HepG2 (cell line): ENCODE measurements around the gene PRPSAP1. TPM values are rescaled to one million over a fixed set of nuclear protein-coding genes. Genes with fewer than 3 reads are reported as not detected.

ENCODE experiments used
- CBFB ChIP-seq: sonication (generic); formaldehyde crosslinking; IDR thresholded peaks from 2 replicates; pipeline ENCODE4 v1.4.0; 2020; ENCODE audit warnings: missing genetic modification reagents
- CC2D1A ChIP-seq: sonication (generic); formaldehyde crosslinking; IDR thresholded peaks from 2 replicates; pipeline ENCODE4 v1.8.1; 2023; ENCODE audit warnings: mild to moderate bottlenecking, missing genetic modification reagents
- CREB1 ChIP-seq, 2 experiments: fragments of 450-650 bp in 1 of 2; IDR thresholded peaks; 2 replicates each; pipeline ENCODE4 v1.6.1; 2016 to 2017; ENCODE audit warnings: control low read depth in 1 of 2, mild to moderate bottlenecking in 1 of 2, missing compliant biosample characterization in 1 of 2, missing genetic modification characterization in 1 of 2
- DMTF1 ChIP-seq: sonication (generic); formaldehyde crosslinking; IDR thresholded peaks from 2 replicates; pipeline ENCODE4 v1.4.0; 2020; ENCODE audit warnings: mild to moderate bottlenecking, missing genetic modification reagents
- FOXK2 ChIP-seq: fragments of 450-650 bp; IDR thresholded peaks from 2 replicates; pipeline ENCODE4 v1.6.1; 2016
- HINFP ChIP-seq: sonication (generic); formaldehyde crosslinking; IDR thresholded peaks from 2 replicates; pipeline ENCODE4 v1.4.0; 2020; ENCODE audit warnings: low read depth, mild to moderate bottlenecking, missing genetic modification reagents
- NR2F1 ChIP-seq, 2 experiments: fragments of 450-650 bp in 1 of 2; formaldehyde crosslinking in 1 of 2; IDR thresholded peaks; 2 replicates each; pipeline versions ENCODE4 v1.5.0 to v1.6.1; 2016 to 2020; ENCODE audit warnings: mild to moderate bottlenecking in 1 of 2, missing compliant biosample characterization in 1 of 2, missing genetic modification reagents in 1 of 2, moderate library complexity in 1 of 2
- PHF20 ChIP-seq: sonication (generic); formaldehyde crosslinking; IDR thresholded peaks from 2 replicates; pipeline ENCODE4 v1.5.0; 2020; ENCODE audit warnings: mild to moderate bottlenecking, missing genetic modification reagents
- RNF2 ChIP-seq: fragments of 450-650 bp; conservative IDR thresholded peaks from 2 replicates; pipeline ENCODE4 v1.6.1; 2016; ENCODE audit warnings: low read depth
- SMYD3 ChIP-seq: sonication (generic); formaldehyde crosslinking; IDR thresholded peaks from 2 replicates; pipeline ENCODE4 v1.8.1; 2023; ENCODE audit warnings: mild to moderate bottlenecking, missing genetic modification reagents
- TAF15 ChIP-seq: fragments of 200-400 bp; formaldehyde crosslinking; IDR thresholded peaks from one replicate; pipeline ENCODE4 v1.6.1; 2018; ENCODE audit warnings: mild to moderate bottlenecking, low read depth, low read length; ENCODE audit not compliant: poor library complexity, severe bottlenecking
- TBX2 ChIP-seq: sonication (generic); formaldehyde crosslinking; IDR thresholded peaks from 2 replicates; pipeline ENCODE4 v1.5.0; 2020; ENCODE audit warnings: missing genetic modification reagents, mild to moderate bottlenecking, borderline replicate concordance
- THAP9 ChIP-seq: sonication (generic); formaldehyde crosslinking; IDR thresholded peaks from 2 replicates; pipeline ENCODE4; 2020; ENCODE audit warnings: missing genetic modification reagents, mild to moderate bottlenecking, borderline replicate concordance
- ZNF232 ChIP-seq: sonication (generic); formaldehyde crosslinking; IDR thresholded peaks from 2 replicates; pipeline ENCODE4 v1.4.0; 2020; ENCODE audit warnings: missing genetic modification reagents, borderline replicate concordance
- ZNF383 ChIP-seq: sonication (generic); formaldehyde crosslinking; IDR thresholded peaks from 2 replicates; pipeline ENCODE4 v1.4.0; 2020; ENCODE audit warnings: missing genetic modification reagents, mild to moderate bottlenecking, borderline replicate concordance
- ZNF530 ChIP-seq: sonication (generic); formaldehyde crosslinking; IDR thresholded peaks from 2 replicates; pipeline ENCODE4 v1.5.0; 2020; ENCODE audit warnings: low read depth, mild to moderate bottlenecking, missing genetic modification reagents
- ZNF552 ChIP-seq: sonication (generic); formaldehyde crosslinking; IDR thresholded peaks from 2 replicates; pipeline ENCODE4 v1.9.0; 2022; ENCODE audit warnings: missing genetic modification reagents, mild to moderate bottlenecking, borderline replicate concordance
- ZNF660 ChIP-seq: sonication (generic); formaldehyde crosslinking; IDR thresholded peaks from 2 replicates; pipeline ENCODE4 v1.5.1; 2020; ENCODE audit warnings: mild to moderate bottlenecking, low read depth, missing genetic modification reagents, borderline replicate concordance
- ZNF773 ChIP-seq: sonication (generic); formaldehyde crosslinking; IDR thresholded peaks from 2 replicates; pipeline ENCODE4 v1.4.0; 2020; ENCODE audit warnings: missing genetic modification reagents, borderline replicate concordance
- ZSCAN5A ChIP-seq: sonication (generic); formaldehyde crosslinking; IDR thresholded peaks from 2 replicates; pipeline ENCODE4 v1.8.0; 2022; ENCODE audit warnings: mild to moderate bottlenecking, missing genetic modification reagents, borderline replicate concordance
- ZZZ3 ChIP-seq: sonication (generic); formaldehyde crosslinking; IDR thresholded peaks from 2 replicates; pipeline ENCODE4 v1.4.0; 2020; ENCODE audit warnings: missing genetic modification reagents, mild to moderate bottlenecking, borderline replicate concordance
- polyA plus RNA-seq, 8 experiments: library from polyadenylated mRNA; depleted of rRNA in 3 of 8; stranded (reverse) in 7 of 8; unstranded in 1 of 8; fragments of >200 nt; fragmentation: Illumina TruSeq in 4 of 8; extraction: Trizol in 4 of 8; gene quantifications; 2 replicates each; pipeline versions ENCODE4 v1.2.1 to v1.2.3, GENCODE V29; 2011 to 2016; ENCODE audit warnings: low read depth in 4 of 8, missing spikeins in 1 of 8, mixed read lengths in 1 of 8; ENCODE audit not compliant: insufficient read depth in 1 of 8
- total RNA-seq, 5 experiments: library from RNA; depleted of rRNA; stranded (reverse); fragments of >200 nt; fragmentation: Illumina TruSeq; extraction: Trizol; gene quantifications; 2 replicates each; pipeline ENCODE4 v1.2.3, GENCODE V29; 2016; ENCODE audit warnings: low read depth in 1 of 5

The PRPSAP1 gene
- total and polyA plus RNA-seq, 2 of the 13 experiments (the other 11 are each of a cell fraction or from before 2014, with no cell fraction given): 91.1 to 314 TPM

- TF ChIP-seq TAF15 (no peak), SMYD3 (CRISPR knock-in tag) (no peak), NR2F1 (CRISPR knock-in tag; IDR thresholded peaks at IDR 0.05) (no peak), ZNF773 (CRISPR knock-in tag) (no peak), THAP9 (CRISPR knock-in tag) (peak; percentile 37; the same call in 1 of the 2 replicates), ZNF530 (CRISPR knock-in tag) (no peak), ZNF232 (CRISPR knock-in tag) (no peak), FOXK2 (no peak), ZNF552 (CRISPR knock-in tag) (no peak), ZNF383 (0 out of 2 replicates have a peak, but pooled peaks have one; percentile 66), ZNF660 (no peak), CBFB (CRISPR knock-in tag) (no peak; the same call in 1 of the 2 replicates), TBX2 (no peak), RNF2 (no peak), CREB1 (IDR thresholded peaks at IDR 0.05) (no peak), CREB1 (CRISPR knock-in tag; IDR thresholded peaks at IDR 0.05) (no peak; the same call in 1 of the 2 replicates), ZSCAN5A (CRISPR knock-in tag) (0 out of 2 replicates have a peak, but pooled peaks have one; percentile 10), CC2D1A (no peak), DMTF1 (CRISPR knock-in tag) (peak; percentile 83; the same call in 1 of the 2 replicates), ZZZ3 (CRISPR knock-in tag) (no peak), HINFP (CRISPR knock-in tag) (no peak), PHF20 (CRISPR knock-in tag) (no peak)
These were observed 28.1 kb upstream of the PRPSAP1 start (continued) for GRCh38 chr17:76381633-76382350.
